ENCODE results near the gene FAM78B. TPM values are rescaled to one million over a fixed set of nuclear protein-coding genes. Genes with fewer than 3 reads are reported as not detected.

Gene FAM78B
- total RNA-seq, 2 donors from 2014 or later = 2.3 to 4.2 TPM

GRCh38 chr1:166079276-166079675 is 87.5 kb downstream of the FAM78B start:
- no peaks in the 10 kb centered on the region for H3K9me3 Mint-ChIP-seq
- TF ChIP-seq, protein P1, sequence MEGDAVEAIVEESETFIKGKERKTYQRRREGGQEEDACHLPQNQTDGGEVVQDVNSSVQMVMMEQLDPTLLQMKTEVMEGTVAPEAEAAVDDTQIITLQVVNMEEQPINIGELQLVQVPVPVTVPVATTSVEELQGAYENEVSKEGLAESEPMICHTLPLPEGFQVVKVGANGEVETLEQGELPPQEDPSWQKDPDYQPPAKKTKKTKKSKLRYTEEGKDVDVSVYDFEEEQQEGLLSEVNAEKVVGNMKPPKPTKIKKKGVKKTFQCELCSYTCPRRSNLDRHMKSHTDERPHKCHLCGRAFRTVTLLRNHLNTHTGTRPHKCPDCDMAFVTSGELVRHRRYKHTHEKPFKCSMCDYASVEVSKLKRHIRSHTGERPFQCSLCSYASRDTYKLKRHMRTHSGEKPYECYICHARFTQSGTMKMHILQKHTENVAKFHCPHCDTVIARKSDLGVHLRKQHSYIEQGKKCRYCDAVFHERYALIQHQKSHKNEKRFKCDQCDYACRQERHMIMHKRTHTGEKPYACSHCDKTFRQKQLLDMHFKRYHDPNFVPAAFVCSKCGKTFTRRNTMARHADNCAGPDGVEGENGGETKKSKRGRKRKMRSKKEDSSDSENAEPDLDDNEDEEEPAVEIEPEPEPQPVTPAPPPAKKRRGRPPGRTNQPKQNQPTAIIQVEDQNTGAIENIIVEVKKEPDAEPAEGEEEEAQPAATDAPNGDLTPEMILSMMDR (conservative IDR thresholded peaks at IDR 0.05) = no peak
- no peak overlapping the region for H3K9ac ChIP-seq (ENCODE audit: extremely low read depth, low read length, poor library complexity, severe bottlenecking)
- H3K27ac Mint-ChIP-seq = no peak overlapping the region
- H3K27me3 Mint-ChIP-seq (ENCODE audit: insufficient read depth) = no peaks in the 10 kb centered on the region
- H3K36me3 Mint-ChIP-seq (ENCODE audit: low read depth) = no peaks in the 10 kb centered on the region
- peaks cover 5% of the 10 kb centered on the region for H3K36me3 ChIP-seq (ENCODE audit: control insufficient read depth, insufficient read depth, low read length)
- no peaks in the 10 kb centered on the region for H3K4me1 Mint-ChIP-seq
- H3K9me3 ChIP-seq (ENCODE audit: control insufficient read depth, low read length) = no peaks in the 10 kb centered on the region
- no peak overlapping the region for H3K4me3 Mint-ChIP-seq
- H3K4me1 ChIP-seq (ENCODE audit: control insufficient read depth, insufficient read depth, low read length) = no peaks in the 10 kb centered on the region
- 94% methylated on average over 2 of the region's 2 CpGs; no CpG with 5 or more reads in 1 of the 2 experiments for WGBS, 2 experiments (ENCODE audit: insufficient coverage in 1 of 2, insufficient read length in 1 of 2)
- H3K27me3 ChIP-seq (ENCODE audit: control insufficient read depth, insufficient read depth, low read length, poor library complexity, severe bottlenecking) = no peaks in the 10 kb centered on the region
- no peak overlapping the region for H3K27ac ChIP-seq (ENCODE audit: low read depth, low read length)
- no peak overlapping the region for H3K4me3 ChIP-seq (ENCODE audit: low read length)
- peak; percentile 17 for DNase-seq

- Mint-ChIP-seq H3K4me1 (no peaks in the 10 kb centered on the region), H3K27ac (no peak overlapping the region), H3K4me3 (no peak overlapping the region), H3K36me3 (ENCODE audit: low read depth) (no peaks in the 10 kb centered on the region), H3K9me3 (no peaks in the 10 kb centered on the region), H3K27me3 (ENCODE audit: insufficient read depth) (no peaks in the 10 kb centered on the region)
- TF ChIP-seq, protein P1 (conservative IDR thresholded peaks at IDR 0.05) = no peak
- Histone ChIP-seq H3K4me3 (ENCODE audit: low read length) (no peak overlapping the region), H3K4me1 (ENCODE audit: control insufficient read depth, insufficient read depth, low read length) (no peaks in the 10 kb centered on the region), H3K36me3 (ENCODE audit: control insufficient read depth, insufficient read depth, low read length) (no peaks in the 10 kb centered on the region), H3K9ac (ENCODE audit: extremely low read depth, low read length, poor library complexity, severe bottlenecking) (no peak overlapping the region), H3K9me3 (ENCODE audit: control insufficient read depth, low read length) (no peaks in the 10 kb centered on the region), H3K27me3 (ENCODE audit: control insufficient read depth, insufficient read depth, low read length, poor library complexity, severe bottlenecking) (no peaks in the 10 kb centered on the region), H3K27ac (ENCODE audit: low read depth, low read length) (no peak overlapping the region)
- WGBS, 2 experiments (ENCODE audit: insufficient coverage in 1 of 2, insufficient read length in 1 of 2) = 75 to 90% methylated on average over 1 to 2 of the region's 3 CpGs
- no peak for DNase-seq
Measured at GRCh38 chr1:166073489-166073888, 93.3 kb downstream of the FAM78B start.

DNA sequence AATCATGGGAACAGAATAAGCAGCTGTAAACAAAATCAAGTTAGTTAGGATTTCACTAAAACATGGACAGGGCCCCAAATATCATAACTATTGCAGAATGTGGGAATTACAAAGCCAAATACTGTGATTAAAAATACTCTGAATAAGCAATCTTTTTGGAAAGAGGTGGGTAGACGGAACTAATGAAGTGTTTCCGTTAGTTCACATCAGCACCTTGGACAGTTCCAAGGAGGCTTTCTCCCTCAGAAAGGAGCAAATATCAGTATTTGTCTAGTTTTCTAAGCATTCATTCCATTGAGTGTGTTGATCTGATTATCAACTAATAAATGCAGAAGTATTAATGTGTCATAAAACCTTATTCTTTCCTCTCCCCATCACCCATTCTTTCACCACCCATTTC is 97.4 kb downstream of the FAM78B start:
- H3K9ac ChIP-seq (ENCODE audit: extremely low read depth, low read length, poor library complexity, severe bottlenecking) = no peak overlapping the region
- WGBS, 2 experiments (ENCODE audit: insufficient coverage in 1 of 2, insufficient read length in 1 of 2) = 68 to 76% methylated on average over 2 of the region's 2 CpGs
- Mint-ChIP-seq H3K36me3 (ENCODE audit: low read depth) (no peaks in the 10 kb centered on the region), H3K4me1 (peaks cover 3% of the 10 kb centered on the region), H3K4me3 (no peak overlapping the region), H3K9me3 (no peaks in the 10 kb centered on the region), H3K27me3 (ENCODE audit: insufficient read depth) (no peaks in the 10 kb centered on the region), H3K27ac (no peak overlapping the region)
- DNase-seq = peak; percentile 59
- no peaks in the 10 kb centered on the region for H3K27me3 ChIP-seq (ENCODE audit: control insufficient read depth, insufficient read depth, low read length, poor library complexity, severe bottlenecking)
- H3K4me1 ChIP-seq (ENCODE audit: control insufficient read depth, insufficient read depth, low read length) = no peaks in the 10 kb centered on the region
- no peak overlapping the region for H3K4me3 ChIP-seq (ENCODE audit: low read length)
- TF ChIP-seq, protein P1 (conservative IDR thresholded peaks at IDR 0.05) = no peak
- H3K27ac ChIP-seq (ENCODE audit: low read depth, low read length) = no peak overlapping the region
- no peaks in the 10 kb centered on the region for H3K36me3 ChIP-seq (ENCODE audit: control insufficient read depth, insufficient read depth, low read length)
- H3K9me3 ChIP-seq (ENCODE audit: control insufficient read depth, low read length) = no peaks in the 10 kb centered on the region
